HAP-1 (cell line): ENCODE measurements around the gene CERS6.

Experiments
- DNase-seq, 2 experiments: peaks; one replicate each; pipeline ENCODE4 v3.0.0-alpha.2; 2016 to 2020; ENCODE audit warnings: low spot score in 2 of 2
- H3K27me3 ChIP-seq: fragments of 250-450 bp; sonication (Bioruptor Pico); 2 replicates; pipeline ENCODE4 v1.5.1; 2020; ENCODE audit warnings: low read depth, mild to moderate bottlenecking, moderate library complexity
- H3K36me3 ChIP-seq: fragments of 250-450 bp; sonication (Bioruptor Pico); replicated peaks from 2 replicates; pipeline ENCODE4 v1.5.1; 2020; ENCODE audit warnings: mild to moderate bottlenecking
- H3K4me1 ChIP-seq: fragments of 250-450 bp; sonication (Bioruptor Pico); 2 replicates; pipeline ENCODE4 v1.5.1; 2020; ENCODE audit warnings: mild to moderate bottlenecking
- H3K4me3 ChIP-seq: fragments of 250-450 bp; sonication (Bioruptor Pico); 2 replicates; pipeline ENCODE4 v1.5.1; 2020; ENCODE audit warnings: mild to moderate bottlenecking, moderate library complexity
- H3K9me3 ChIP-seq: fragments of 250-450 bp; sonication (Bioruptor Pico); 2 replicates; pipeline ENCODE4 v1.5.1; 2020; ENCODE audit warnings: mild to moderate bottlenecking, moderate library complexity
- in situ Hi-C: fragments of 300-500 bp; cut with MboI; formaldehyde crosslinking; loops from 3 replicates; pipeline ENCODE4 v1.14.3; 2020; ENCODE audit warnings: low sequenced_read_pairs, inconsistent platforms, mixed read lengths

Gene CERS6

GRCh38 chr2:168504323-168504722 is 48.3 kb downstream of the CERS6 start:
- H3K27me3 ChIP-seq, result no peaks in the 10 kb centered on the region
- no peak overlapping the region for H3K4me3 ChIP-seq
- no peaks in the 10 kb centered on the region for H3K36me3 ChIP-seq
- peaks cover 2% of the 10 kb centered on the region; the same call in 1 of the 2 replicates for H3K4me1 ChIP-seq
- H3K9me3 ChIP-seq, result 0 out of 2 replicates have a peak, but pooled peaks cover 3% of the 10 kb centered on the region
- no peak for DNase-seq
- in situ Hi-C loops, result no loop called here

- H3K9me3 ChIP-seq, result no peaks in the 10 kb centered on the region
- in situ Hi-C loops, result no loop called here
- no peaks in the 10 kb centered on the region for H3K27me3 ChIP-seq
- H3K4me1 ChIP-seq, result peaks cover 2% of the 10 kb centered on the region; the same call in 1 of the 2 replicates
- H3K4me3 ChIP-seq, result no peak overlapping the region
- H3K36me3 ChIP-seq, result no peaks in the 10 kb centered on the region
- no peak for DNase-seq
These were observed 54.2 kb downstream of the CERS6 start for GRCh38 chr2:168510125-168510756.

GRCh38 chr2:168514692-168515091 is 58.6 kb downstream of the CERS6 start:
- H3K9me3 ChIP-seq, result no peaks in the 10 kb centered on the region
- in situ Hi-C loops, result no loop called here
- peaks cover 10% of the 10 kb centered on the region for H3K4me1 ChIP-seq
- no peaks in the 10 kb centered on the region; the same call in 1 of the 2 replicates for H3K27me3 ChIP-seq
- no peak for DNase-seq
- no peaks in the 10 kb centered on the region for H3K36me3 ChIP-seq
- H3K4me3 ChIP-seq, result no peak overlapping the region

- H3K4me1 ChIP-seq, result peaks cover 17% of the 10 kb centered on the region
- no peaks in the 10 kb centered on the region for H3K36me3 ChIP-seq
- DNase-seq, result no peak
- no peaks in the 10 kb centered on the region; the same call in 1 of the 2 replicates for H3K27me3 ChIP-seq
- no peaks in the 10 kb centered on the region for H3K9me3 ChIP-seq
- no peak overlapping the region for H3K4me3 ChIP-seq
- in situ Hi-C loops, result no loop called here
These were observed 59.4 kb downstream of the CERS6 start for GRCh38 chr2:168515502-168515901.

GRCh38 chr2:168517816-168518215 is 61.7 kb downstream of the CERS6 start:
- H3K36me3 ChIP-seq, result no peaks in the 10 kb centered on the region
- no peak overlapping the region for H3K4me3 ChIP-seq
- in situ Hi-C loops, result no loop called here
- H3K4me1 ChIP-seq, result peaks cover 30% of the 10 kb centered on the region
- no peaks in the 10 kb centered on the region for H3K9me3 ChIP-seq
- no peaks in the 10 kb centered on the region; the same call in 1 of the 2 replicates for H3K27me3 ChIP-seq
- no peak for DNase-seq

GRCh38 chr2:168518555-168519066 is 62.5 kb downstream of the CERS6 start:
- Histone ChIP-seq H3K36me3 (no peaks in the 10 kb centered on the region), H3K9me3 (no peaks in the 10 kb centered on the region), H3K4me3 (no peak overlapping the region), H3K27me3 (no peaks in the 10 kb centered on the region; the same call in 1 of the 2 replicates), H3K4me1 (peaks cover 30% of the 10 kb centered on the region)
- DNase-seq, result peak in 1 of 2 experiments; percentile 38
- in situ Hi-C loops, result no loop called here

GRCh38 chr2:168519534-168520308 is 63.6 kb downstream of the CERS6 start:
- Histone ChIP-seq H3K4me1 (peaks cover 30% of the 10 kb centered on the region), H3K27me3 (no peaks in the 10 kb centered on the region; the same call in 1 of the 2 replicates), H3K36me3 (no peaks in the 10 kb centered on the region), H3K9me3 (no peaks in the 10 kb centered on the region), H3K4me3 (no peak overlapping the region)
- peak in 1 of 2 experiments; percentile 38 for DNase-seq
- in situ Hi-C loops, result no loop called here

- peak in 1 of 2 experiments; percentile 29 for DNase-seq
- Histone ChIP-seq H3K9me3 (no peaks in the 10 kb centered on the region), H3K4me3 (no peak overlapping the region), H3K4me1 (peaks cover 40% of the 10 kb centered on the region), H3K36me3 (no peaks in the 10 kb centered on the region), H3K27me3 (no peaks in the 10 kb centered on the region; the same call in 1 of the 2 replicates)
- in situ Hi-C loops, result no loop called here
These were observed 65.1 kb downstream of the CERS6 start for GRCh38 chr2:168521053-168521741.

- no peaks in the 10 kb centered on the region; the same call in 1 of the 2 replicates for H3K27me3 ChIP-seq
- H3K4me3 ChIP-seq, result no peak overlapping the region
- H3K9me3 ChIP-seq, result no peaks in the 10 kb centered on the region
- no peak for DNase-seq
- H3K4me1 ChIP-seq, result peaks cover 47% of the 10 kb centered on the region
- in situ Hi-C loops, result no loop called here
- no peaks in the 10 kb centered on the region for H3K36me3 ChIP-seq
These were observed 66.4 kb downstream of the CERS6 start for GRCh38 chr2:168522446-168522845.

GRCh38 chr2:168524005-168524404 is 67.9 kb downstream of the CERS6 start:
- H3K4me1 ChIP-seq, result peaks cover 46% of the 10 kb centered on the region
- in situ Hi-C loops, result no loop called here
- H3K4me3 ChIP-seq, result no peak overlapping the region

GRCh38 chr2:168525020-168525419 is 68.9 kb downstream of the CERS6 start:
- H3K36me3 ChIP-seq, result no peaks in the 10 kb centered on the region
- no peak for DNase-seq
- in situ Hi-C loops, result no loop called here
- H3K4me1 ChIP-seq, result peaks cover 50% of the 10 kb centered on the region
- H3K27me3 ChIP-seq, result no peaks in the 10 kb centered on the region
- no peak overlapping the region for H3K4me3 ChIP-seq
- H3K9me3 ChIP-seq, result no peaks in the 10 kb centered on the region

More at GRCh38 chr2:168524005-168524404, 67.9 kb downstream of the CERS6 start:
- H3K36me3 ChIP-seq, result no peaks in the 10 kb centered on the region
- H3K27me3 ChIP-seq, result no peaks in the 10 kb centered on the region
- H3K9me3 ChIP-seq, result no peaks in the 10 kb centered on the region
- no peak for DNase-seq

- H3K4me3 ChIP-seq, result no peak overlapping the region
- peaks cover 52% of the 10 kb centered on the region for H3K4me1 ChIP-seq
- peak; percentile 20 to 92 for DNase-seq
- H3K27me3 ChIP-seq, result no peaks in the 10 kb centered on the region
- no peaks in the 10 kb centered on the region for H3K9me3 ChIP-seq
- H3K36me3 ChIP-seq, result no peaks in the 10 kb centered on the region
- in situ Hi-C loops, result no loop called here
These were observed 69.8 kb downstream of the CERS6 start for GRCh38 chr2:168525716-168526446.

- Histone ChIP-seq H3K36me3 (no peaks in the 10 kb centered on the region), H3K4me1 (peaks cover 46% of the 10 kb centered on the region), H3K27me3 (no peaks in the 10 kb centered on the region), H3K9me3 (no peaks in the 10 kb centered on the region), H3K4me3 (no peak overlapping the region)
- in situ Hi-C loops, result no loop called here
- no peak for DNase-seq
These were observed 70.6 kb downstream of the CERS6 start for GRCh38 chr2:168526641-168527040.
